Transverse colon (tissue), 4 donors: ENCODE results near the gene LRBA.

Experiments used
- CTCF ChIP-seq, 5 experiments: fragments of 200-600 bp in 3 of 5; fragments of 450-650 bp in 2 of 5; sonication (generic) in 3 of 5; IDR thresholded peaks; 1 replicate in 2 of 5; 2 replicates in 3 of 5; pipeline ENCODE4 v1.5.1; 2016 to 2017; ENCODE audit warnings: antibody characterized with exemption in 5 of 5, inconsistent platforms in 3 of 5, mild to moderate bottlenecking in 2 of 5, moderate library complexity in 1 of 5
- EP300 ChIP-seq: sonication (generic); formaldehyde crosslinking; IDR thresholded peaks from one replicate; pipeline ENCODE4 v1.6.1; 2017; ENCODE audit warnings: antibody characterized with exemption, low read depth
- POLR2A ChIP-seq: fragments of 450-650 bp; IDR thresholded peaks from one replicate; pipeline ENCODE4 v1.6.1; 2016; ENCODE audit warnings: antibody characterized with exemption, mild to moderate bottlenecking, moderate library complexity
- POLR2AphosphoS5 ChIP-seq, 3 donors: sonication (generic); formaldehyde crosslinking; IDR thresholded peaks; one replicate each; pipeline ENCODE4 v1.6.1; 2016; ENCODE audit warnings: antibody characterized with exemption in 3 of 3

DNA sequence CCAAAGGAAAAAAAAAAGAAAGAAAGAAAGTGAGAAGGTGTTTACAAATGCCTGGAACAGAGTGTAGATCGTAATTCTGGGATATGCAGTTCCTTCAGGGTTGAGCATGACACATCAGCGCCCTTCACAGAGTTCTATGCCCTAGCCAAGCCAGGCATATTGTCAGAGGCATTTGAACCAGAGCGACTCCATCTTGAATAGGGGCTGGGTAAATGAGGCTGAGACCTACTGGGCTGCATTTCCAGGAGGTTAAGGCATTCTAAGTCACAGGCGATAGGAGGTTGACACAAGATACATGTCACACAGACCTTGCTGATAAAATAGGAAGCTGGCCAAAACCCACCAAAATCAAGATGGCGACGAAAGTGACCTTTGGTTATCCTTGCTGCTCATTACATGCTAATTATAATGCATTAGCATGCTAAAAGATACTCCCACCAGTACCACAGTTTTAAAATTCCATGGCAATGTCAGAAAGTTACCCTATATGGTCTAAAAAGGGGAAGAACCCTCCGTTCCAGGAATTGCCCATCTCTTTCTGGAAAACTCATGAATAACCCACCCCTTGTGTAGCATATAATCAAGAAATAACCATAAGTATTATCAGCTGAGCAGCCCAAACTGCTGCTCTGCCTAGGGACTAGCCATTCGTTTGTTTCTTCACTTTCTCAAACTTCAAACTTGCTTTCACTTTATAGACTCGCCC lies 23.5 kb upstream of the LRBA start:
- TF ChIP-seq CTCF (IDR thresholded peaks at IDR 0.05) (no peak), POLR2A (no peak), EP300 (no peak), POLR2AphosphoS5 (IDR thresholded peaks at IDR 0.05) (no peak)
